K562 (cell line): ENCODE data around the gene TMEM273.

Experiments
- DPF2 ChIP-seq: fragments of 450-650 bp; IDR thresholded peaks from 2 replicates; pipeline ENCODE4 v1.6.1; 2016
- JUNB ChIP-seq: fragments of 450-650 bp; formaldehyde crosslinking; conservative IDR thresholded peaks from 2 replicates; pipeline ENCODE4 v1.4.0; 2020; ENCODE audit warnings: mild to moderate bottlenecking
- KDM4B ChIP-seq, 2 experiments: fragments of 450-650 bp in 1 of 2; sonication (generic) in 1 of 2; IDR thresholded peaks; 2 replicates each; pipeline ENCODE4 v1.6.1; 2016 to 2017; ENCODE audit warnings: borderline replicate concordance in 2 of 2, antibody characterized with exemption in 1 of 2, low read depth in 1 of 2, mild to moderate bottlenecking in 1 of 2
- MAX ChIP-seq: sonication (generic); formaldehyde crosslinking; IDR thresholded peaks from 2 replicates; pipeline ENCODE4 v1.9.0; 2022; ENCODE audit warnings: mild to moderate bottlenecking, missing genetic modification reagents
- MEF2A ChIP-seq: IDR thresholded peaks from 2 replicates; pipeline ENCODE4 v1.6.1; 2011; ENCODE audit warnings: low read depth, mild to moderate bottlenecking, low read length, moderate library complexity; ENCODE audit not compliant: control insufficient read depth
- PRPF4 ChIP-seq: fragments of 200-400 bp; formaldehyde crosslinking; IDR thresholded peaks from one replicate; pipeline ENCODE4 v1.6.1; 2017; ENCODE audit warnings: low read length, low read depth, mild to moderate bottlenecking; ENCODE audit not compliant: insufficient read depth, poor library complexity, severe bottlenecking
- SNRNP70 ChIP-seq: fragments of 200-400 bp; formaldehyde crosslinking; optimal IDR thresholded peaks from 2 replicates; pipeline ENCODE3; 2017; ENCODE audit warnings: low read depth, low read length
- TGIF2 ChIP-seq: sonication (generic); formaldehyde crosslinking; IDR thresholded peaks from 2 replicates; pipeline ENCODE4 v1.8.1; 2022; ENCODE audit warnings: mild to moderate bottlenecking, missing genetic modification reagents, moderate library complexity
- TSC22D4 ChIP-seq: fragments of 450-650 bp; IDR thresholded peaks from 2 replicates; pipeline ENCODE4 v1.6.1; 2016; ENCODE audit warnings: missing genetic modification characterization, missing biosample characterization, control low read depth
- ZBTB17 ChIP-seq: fragments of 450-650 bp; formaldehyde crosslinking; IDR thresholded peaks from 2 replicates; pipeline ENCODE4 v1.4.0; 2020; ENCODE audit warnings: mild to moderate bottlenecking
- ZNF644 ChIP-seq: fragments of 200-800 bp; sonication (Bioruptor generic); IDR thresholded peaks from 2 replicates; pipeline ENCODE4 v1.6.1; 2016; ENCODE audit warnings: low read depth, missing genetic modification characterization, missing compliant biosample characterization

DNA sequence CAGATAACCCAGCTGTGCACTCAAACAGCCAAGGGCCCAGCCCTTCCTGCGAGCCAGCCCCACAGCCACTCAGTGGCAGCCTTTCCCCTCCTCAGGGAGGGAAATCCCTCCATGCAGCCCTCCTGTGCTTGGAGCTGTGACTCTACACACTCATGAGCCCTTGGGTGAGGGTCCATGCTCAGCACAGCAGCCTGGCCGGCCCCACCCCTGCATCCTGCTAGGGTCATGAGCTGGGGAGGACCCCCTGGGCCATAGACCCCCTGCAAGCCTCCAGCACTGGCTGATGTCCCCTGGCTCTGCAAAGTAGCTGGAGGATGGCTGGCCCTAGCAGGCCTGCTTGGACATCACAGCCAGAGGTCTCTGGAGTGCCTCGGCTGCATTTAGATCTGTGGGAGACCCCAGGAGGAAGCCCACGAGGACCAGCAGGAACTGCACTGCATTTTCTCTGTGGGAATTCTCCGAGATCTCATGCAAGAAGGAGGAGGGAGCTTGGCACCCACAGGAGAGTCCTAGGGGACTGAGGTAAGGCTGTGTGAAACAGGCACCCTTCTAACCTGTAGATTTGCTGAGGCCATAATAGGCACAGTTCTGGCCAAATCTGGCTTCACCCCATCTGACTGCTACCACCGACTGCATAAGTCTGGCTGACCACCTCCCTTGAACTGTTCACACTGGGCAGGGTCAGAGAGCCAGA lies 17.4 kb downstream of the TMEM273 start:
- TF ChIP-seq MAX (CRISPR knock-in tag) (no peak), ZBTB17 (CRISPR knock-in tag) (no peak), DPF2 (no peak), KDM4B (IDR thresholded peaks at IDR 0.05; ENCODE audit: borderline replicate concordance in 2 of 2, low read depth in 1 of 2) (no peak), JUNB (CRISPR knock-in tag) (no peak), ZNF644 (tag) (no peak), PRPF4 (no peak), TGIF2 (CRISPR knock-in tag) (no peak), SNRNP70 (no peak), TSC22D4 (tag) (no peak), MEF2A (no peak)
